D721Med (cell line): ENCODE results near the gene ARMS2.

Experiments used
- DNase-seq: peaks from one replicate; pipeline ENCODE4 v3.0.0; 2011; ENCODE audit warnings: low spot score; ENCODE audit not compliant: insufficient read length
- FAIRE-seq: peaks from 2 replicates; lab custom pipeline; 2011; peaks lifted over from hg19 to GRCh38; lab: Jason Lieb, UNC
- TF ChIP-seq, protein P1 (sequence below): IDR thresholded peaks from 2 replicates; pipeline ENCODE4 v1.5.1; 2012; ENCODE audit warnings: mild to moderate bottlenecking, control low read depth; ENCODE audit not compliant: insufficient read depth; ENCODE audit errors: missing control alignments

The ARMS2 gene

GRCh38 chr10:122499012-122499411 is 44.6 kb downstream of the ARMS2 start:
- FAIRE-seq (no peak), DNase-seq (no peak)
- TF ChIP-seq, protein P1, sequence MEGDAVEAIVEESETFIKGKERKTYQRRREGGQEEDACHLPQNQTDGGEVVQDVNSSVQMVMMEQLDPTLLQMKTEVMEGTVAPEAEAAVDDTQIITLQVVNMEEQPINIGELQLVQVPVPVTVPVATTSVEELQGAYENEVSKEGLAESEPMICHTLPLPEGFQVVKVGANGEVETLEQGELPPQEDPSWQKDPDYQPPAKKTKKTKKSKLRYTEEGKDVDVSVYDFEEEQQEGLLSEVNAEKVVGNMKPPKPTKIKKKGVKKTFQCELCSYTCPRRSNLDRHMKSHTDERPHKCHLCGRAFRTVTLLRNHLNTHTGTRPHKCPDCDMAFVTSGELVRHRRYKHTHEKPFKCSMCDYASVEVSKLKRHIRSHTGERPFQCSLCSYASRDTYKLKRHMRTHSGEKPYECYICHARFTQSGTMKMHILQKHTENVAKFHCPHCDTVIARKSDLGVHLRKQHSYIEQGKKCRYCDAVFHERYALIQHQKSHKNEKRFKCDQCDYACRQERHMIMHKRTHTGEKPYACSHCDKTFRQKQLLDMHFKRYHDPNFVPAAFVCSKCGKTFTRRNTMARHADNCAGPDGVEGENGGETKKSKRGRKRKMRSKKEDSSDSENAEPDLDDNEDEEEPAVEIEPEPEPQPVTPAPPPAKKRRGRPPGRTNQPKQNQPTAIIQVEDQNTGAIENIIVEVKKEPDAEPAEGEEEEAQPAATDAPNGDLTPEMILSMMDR, result no peak

- FAIRE-seq (no peak), DNase-seq (no peak)
- TF ChIP-seq, protein P1, result no peak
Observed at GRCh38 chr10:122499491-122499941, 45.1 kb downstream of the ARMS2 start.

DNA sequence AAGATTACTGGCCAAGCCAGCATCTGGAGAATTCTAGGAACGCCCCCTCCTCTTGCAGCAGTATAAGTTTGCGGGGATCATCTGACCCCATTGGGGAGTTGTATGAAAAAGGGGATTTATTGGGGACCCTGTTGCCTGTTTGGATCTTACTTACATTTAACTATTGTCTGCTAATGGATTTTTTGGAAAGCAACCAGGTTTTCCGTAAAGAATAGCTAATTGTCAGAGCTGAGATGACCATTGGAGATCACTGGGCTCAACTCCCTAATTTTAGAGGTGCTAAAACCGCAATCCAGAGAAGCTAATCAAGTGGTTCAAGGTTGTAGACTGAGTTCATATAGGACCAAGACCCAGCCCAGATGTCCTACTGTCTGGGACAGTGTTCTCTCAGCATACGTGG is 45.7 kb downstream of the ARMS2 start:
- TF ChIP-seq, protein P1, result no peak

GRCh38 chr10:122500726-122501125 is 46.3 kb downstream of the ARMS2 start:
- FAIRE-seq (no peak), DNase-seq (no peak)
- TF ChIP-seq, protein P1, result no peak

More for the DNA sequence above, 45.7 kb downstream of the ARMS2 start:
- DNase-seq (no peak), FAIRE-seq (no peak)

- DNase-seq (no peak), FAIRE-seq (no peak)
Observed at GRCh38 chr10:122503012-122503411, 48.6 kb downstream of the ARMS2 start.

GRCh38 chr10:122503886-122504609 is 49.6 kb downstream of the ARMS2 start:
- FAIRE-seq, result no peak
- TF ChIP-seq, protein P1, result no peak
- no peak for DNase-seq

More at GRCh38 chr10:122503012-122503411, 48.6 kb downstream of the ARMS2 start:
- TF ChIP-seq, protein P1, result no peak

GRCh38 chr10:122504610-122504950 is 50.1 kb downstream of the ARMS2 start:
- FAIRE-seq (no peak), DNase-seq (no peak)
- TF ChIP-seq, protein P1, result no peak
